ENCODE data around the gene PVR. TPM values are rescaled to one million over a fixed set of nuclear protein-coding genes. Genes with fewer than 3 reads are reported as not detected.

The PVR gene, protein sequence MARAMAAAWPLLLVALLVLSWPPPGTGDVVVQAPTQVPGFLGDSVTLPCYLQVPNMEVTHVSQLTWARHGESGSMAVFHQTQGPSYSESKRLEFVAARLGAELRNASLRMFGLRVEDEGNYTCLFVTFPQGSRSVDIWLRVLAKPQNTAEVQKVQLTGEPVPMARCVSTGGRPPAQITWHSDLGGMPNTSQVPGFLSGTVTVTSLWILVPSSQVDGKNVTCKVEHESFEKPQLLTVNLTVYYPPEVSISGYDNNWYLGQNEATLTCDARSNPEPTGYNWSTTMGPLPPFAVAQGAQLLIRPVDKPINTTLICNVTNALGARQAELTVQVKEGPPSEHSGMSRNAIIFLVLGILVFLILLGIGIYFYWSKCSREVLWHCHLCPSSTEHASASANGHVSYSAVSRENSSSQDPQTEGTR
- total RNA-seq: 270 and 307 TPM in 2 replicates

DNA sequence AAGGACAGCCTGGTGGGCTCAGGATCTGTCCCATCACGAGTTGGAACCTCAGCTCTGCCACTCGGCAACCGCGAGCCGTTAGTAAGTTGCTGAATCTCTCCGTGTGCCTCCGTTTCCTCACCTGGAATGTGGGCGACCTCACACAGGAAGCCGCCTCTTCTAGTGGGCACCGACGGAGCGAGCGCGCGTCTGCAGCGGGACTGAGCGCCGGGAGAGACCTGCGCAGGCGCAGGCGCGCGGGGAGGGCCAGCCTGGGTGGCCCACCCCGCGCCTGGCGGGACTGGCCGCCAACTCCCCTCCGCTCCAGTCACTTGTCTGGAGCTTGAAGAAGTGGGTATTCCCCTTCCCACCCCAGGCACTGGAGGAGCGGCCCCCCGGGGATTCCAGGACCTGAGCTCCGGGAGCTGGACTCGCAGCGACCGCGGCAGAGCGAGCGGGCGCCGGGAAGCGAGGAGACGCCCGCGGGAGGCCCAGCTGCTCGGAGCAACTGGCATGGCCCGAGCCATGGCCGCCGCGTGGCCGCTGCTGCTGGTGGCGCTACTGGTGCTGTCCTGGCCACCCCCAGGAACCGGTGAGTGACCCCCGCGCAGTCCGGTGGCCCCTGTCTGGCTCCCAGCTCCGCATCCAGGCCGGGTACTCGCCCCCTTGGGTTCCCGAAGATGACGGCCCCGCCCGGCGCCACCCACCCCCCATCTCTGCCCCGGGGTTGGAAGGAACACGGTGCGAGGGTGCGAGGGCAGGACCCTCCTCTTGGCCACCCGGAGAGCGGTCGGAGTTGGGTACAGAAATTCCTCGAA, at the start of gene PVR:
TSS of gene PVR (plus strand) at position 306 of the 797 bp plus-strand sequence. CDS start at position 493, 187 bp downstream.

DNA sequence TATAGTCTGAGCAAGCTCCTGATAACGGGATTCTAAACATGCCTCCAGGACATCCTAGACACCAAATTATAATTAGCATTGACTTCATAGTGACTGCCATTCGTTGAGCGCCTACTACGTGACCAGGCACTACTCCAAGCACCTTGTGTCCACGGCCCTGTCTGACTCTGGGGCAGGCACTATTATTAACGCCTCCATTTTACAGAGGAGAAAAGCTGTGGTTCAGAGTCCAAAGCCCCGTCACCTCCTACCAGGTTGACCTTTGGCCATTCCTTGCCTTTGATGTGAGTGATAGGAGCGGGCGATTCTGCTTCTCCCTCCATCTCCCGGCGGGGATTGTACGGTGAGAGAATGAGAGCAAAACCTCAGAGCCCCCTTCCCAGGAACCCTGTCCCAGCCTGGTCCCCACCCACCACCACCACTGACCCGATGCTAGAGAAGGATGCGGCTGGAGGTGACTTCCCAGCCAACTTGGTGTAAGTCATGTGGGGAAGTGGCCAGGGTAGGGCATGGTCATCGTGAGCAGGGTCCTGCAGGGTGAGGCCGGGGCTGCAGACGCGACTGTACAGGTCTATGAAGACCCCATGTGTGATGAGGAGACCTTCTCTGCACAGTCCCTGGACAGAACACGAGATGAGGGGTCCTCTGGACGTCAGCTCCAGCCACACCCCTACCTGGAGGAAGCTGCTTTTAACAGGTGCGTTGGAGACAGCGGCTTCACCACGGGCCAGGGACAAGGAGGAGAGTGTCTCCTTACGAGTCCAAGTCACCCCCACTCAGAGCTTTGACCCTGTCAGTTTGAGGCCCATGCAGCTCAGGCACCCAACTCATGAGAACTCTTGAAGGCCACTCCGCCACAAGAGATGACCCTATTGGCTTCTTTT, 30.2 kb upstream of the PVR start, which contains the start of gene IGSF23:
TSS of gene IGSF23 (plus strand) at position 269 of the 884 bp plus-strand sequence. CDS start at position 352, 83 bp downstream.

DNA sequence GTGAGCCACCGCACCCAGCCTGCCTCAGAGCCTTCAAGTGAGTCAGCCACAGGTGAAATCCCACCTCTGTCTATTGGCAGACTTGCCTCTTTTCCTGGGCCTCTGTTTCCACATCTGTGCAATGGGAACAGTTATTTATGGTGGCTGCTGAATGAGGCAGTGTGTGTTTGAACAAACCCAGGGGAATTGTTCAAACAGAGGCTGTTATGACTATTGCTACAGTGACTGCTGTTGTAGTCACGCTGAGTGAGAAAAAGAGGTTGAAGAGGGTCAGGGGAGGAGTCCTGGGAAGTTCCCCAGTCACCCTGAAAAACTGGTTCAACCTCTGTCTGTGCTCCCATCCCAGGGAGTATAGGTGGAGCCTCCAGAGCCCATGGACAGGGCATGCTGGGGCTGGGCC, 27.7 kb downstream of the PVR start, which contains the start of gene CEACAM19:
TSS of gene CEACAM19 (plus strand) at position 83 of the 400 bp plus-strand sequence. CDS start 450 bp downstream, outside the sequence.

DNA sequence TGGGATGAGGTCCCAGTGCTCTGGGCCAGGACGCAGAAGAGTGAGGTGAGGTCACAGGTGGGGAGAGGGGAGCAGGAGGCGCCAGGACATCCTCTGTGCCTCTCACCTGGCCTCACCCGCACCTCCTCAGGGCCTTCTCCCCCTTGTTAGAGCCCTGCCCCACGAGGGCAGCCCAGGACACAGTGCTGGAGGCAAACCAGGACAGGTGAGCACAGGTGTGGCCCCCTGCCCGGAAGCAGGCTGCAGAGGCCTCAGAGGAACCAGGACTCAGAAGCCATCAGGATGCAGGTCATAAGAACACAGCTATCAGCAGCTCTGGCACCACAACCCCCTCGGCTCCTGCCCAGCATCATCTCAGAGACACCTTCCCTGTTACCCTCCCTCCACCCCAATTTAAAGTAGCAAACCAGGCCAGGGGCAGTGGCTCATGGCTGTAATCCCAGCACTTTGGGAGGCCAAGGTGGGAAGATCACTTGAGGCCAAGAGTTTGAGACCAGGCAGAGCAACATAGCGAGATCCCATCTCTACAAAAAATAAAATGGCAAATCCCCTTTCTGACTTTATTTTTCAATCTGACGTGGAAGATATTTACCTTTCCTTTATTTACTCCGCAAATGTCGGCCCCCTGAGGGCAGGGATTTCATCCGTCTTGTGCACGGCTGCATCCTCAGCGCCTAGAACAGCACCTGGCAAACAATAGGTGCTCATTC, 54.9 kb downstream of the PVR start, which contains the start of gene CEACAM16:
TSS of gene CEACAM16 (plus strand) at position 660 of the 710 bp plus-strand sequence. CDS start 2,306 bp downstream, outside the sequence.

Other genes with a start within 250 kb of the PVR start
- gene ZNF285, start 242.3 kb upstream of the PVR start, total RNA-seq: 1.8 and 2.4 TPM in 2 replicates
- gene ZNF229, start 195.4 kb upstream of the PVR start, total RNA-seq: 2.4 and 2.8 TPM in 2 replicates
- 5.4 and 8.2 TPM in 2 replicates for gene ZNF180, start 143.4 kb upstream of the PVR start, total RNA-seq
- gene CEACAM20, start 114.2 kb upstream of the PVR start, total RNA-seq: not detected in 2 replicates
- gene IGSF23, start 30.3 kb upstream of the PVR start, total RNA-seq: 1.2 and 1.3 TPM in 2 replicates
- 3.9 and 5.1 TPM in 2 replicates for gene CEACAM19, start 27.6 kb downstream of the PVR start, total RNA-seq
- gene CEACAM16, start 55.2 kb downstream of the PVR start, total RNA-seq: not detected in 2 replicates
- gene BCL3, start 104.8 kb downstream of the PVR start, total RNA-seq: 23.0 and 27.9 TPM in 2 replicates
- not detected in 2 replicates for gene CBLC, start 134.0 kb downstream of the PVR start, total RNA-seq
- gene BCAM, start 165.2 kb downstream of the PVR start, total RNA-seq: 22.6 and 33.0 TPM in 2 replicates
- gene NECTIN2, start 202.4 kb downstream of the PVR start, total RNA-seq: 237 and 256 TPM in 2 replicates
- gene TOMM40, start 247.3 kb downstream of the PVR start, total RNA-seq: 120 and 129 TPM in 2 replicates

All from mammary microvascular endothelial cell (primary cell).